DND-41 (cell line): ENCODE results near the gene AMPD1.

ENCODE experiments used
- ATAC-seq: fragments of 200-7000 bp; cut with Tn5 transposase; 3 replicates; pipeline ENCODE4 v1.9.1; 2021; ENCODE audit warnings: low read depth; ENCODE audit not compliant: insufficient read depth
- DNase-seq: peaks from one replicate; pipeline ENCODE4 v3.0.0-alpha.2; 2020
- H2AFZ ChIP-seq: 2 replicates; pipeline ENCODE4 v1.6.0; 2012; ENCODE audit warnings: low read depth, low read length
- H3K27ac ChIP-seq: 2 replicates; pipeline ENCODE4 v1.5.1; 2012; ENCODE audit warnings: low read length, inconsistent platforms
- H3K27me3 ChIP-seq: fragments of 200-600 bp; sonication (generic); 2 replicates; pipeline ENCODE4 v1.6.0; 2012; ENCODE audit warnings: low read length, mild to moderate bottlenecking, inconsistent platforms; ENCODE audit not compliant: insufficient read depth, poor library complexity
- H3K36me3 ChIP-seq: 2 replicates; pipeline ENCODE4 v1.5.1; 2012; ENCODE audit warnings: low read length, inconsistent platforms; ENCODE audit not compliant: insufficient read depth
- H3K4me1 ChIP-seq: 2 replicates; pipeline ENCODE4 v1.5.1; 2012; ENCODE audit warnings: mild to moderate bottlenecking, low read length; ENCODE audit not compliant: insufficient read depth
- H3K4me2 ChIP-seq: 2 replicates; pipeline ENCODE4 v1.6.0; 2012; ENCODE audit warnings: mild to moderate bottlenecking, moderate library complexity, low read length, inconsistent platforms; ENCODE audit not compliant: insufficient read depth
- H3K4me3 ChIP-seq, 2 experiments: fragments of 200-600 bp in 1 of 2; shearing (Covaris generic) in 1 of 2; 2 replicates each; pipeline ENCODE4 v1.5.1; 2012 to 2016; ENCODE audit warnings: inconsistent platforms in 2 of 2, low read length in 2 of 2, mild to moderate bottlenecking in 2 of 2, low read depth in 1 of 2, moderate library complexity in 1 of 2
- H3K79me2 ChIP-seq: 2 replicates; pipeline ENCODE4 v1.6.0; 2012; ENCODE audit warnings: low read length, inconsistent platforms; ENCODE audit not compliant: insufficient read depth
- H3K9ac ChIP-seq: 2 replicates; pipeline ENCODE4 v1.6.0; 2012; ENCODE audit warnings: low read depth, mild to moderate bottlenecking, inconsistent platforms, low read length, moderate library complexity
- H3K9me3 ChIP-seq: 2 replicates; pipeline ENCODE4 v1.5.1; 2012; ENCODE audit warnings: low read length, moderate library complexity, mild to moderate bottlenecking, inconsistent platforms; ENCODE audit not compliant: insufficient read depth, severe bottlenecking
- H4K20me1 ChIP-seq: 2 replicates; pipeline ENCODE4 v1.6.0; 2012; ENCODE audit warnings: low read length; ENCODE audit not compliant: insufficient read depth
- CTCF ChIP-seq: IDR thresholded peaks from 2 replicates; pipeline ENCODE4 v1.5.1; 2012; ENCODE audit warnings: borderline replicate concordance, low read length, moderate library complexity, mild to moderate bottlenecking; ENCODE audit not compliant: poor library complexity, severe bottlenecking; ENCODE audit errors: extremely low read depth
- EZH2 ChIP-seq: IDR thresholded peaks from 3 replicates; pipeline ENCODE4 v1.6.1; 2012; ENCODE audit warnings: borderline replicate concordance, low read depth, mild to moderate bottlenecking, moderate library complexity, low read length, inconsistent platforms; ENCODE audit not compliant: severe bottlenecking

AMPD1 gene

DNA sequence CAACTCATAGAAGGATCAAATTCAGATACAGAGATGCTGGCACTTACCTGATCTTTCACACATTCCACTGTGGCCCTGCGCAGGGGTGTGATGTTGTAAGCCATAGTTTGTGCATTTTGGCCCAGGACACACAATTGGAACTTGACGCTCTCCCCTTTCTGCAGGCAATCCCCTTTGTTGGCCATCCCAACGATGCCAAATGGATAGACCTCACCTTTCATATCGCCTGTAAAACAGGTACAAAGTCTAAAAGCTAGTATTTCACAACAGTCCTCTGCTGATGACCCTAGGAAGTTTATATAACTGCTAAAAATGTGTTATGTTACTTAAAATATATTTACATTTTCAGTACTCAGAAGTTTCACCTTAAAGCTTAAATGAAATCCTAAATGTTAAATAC lies 25.1 kb upstream of the AMPD1 start:
- no peaks in the 10 kb centered on the region for H3K9me3 ChIP-seq
- peaks cover 12% of the 10 kb centered on the region for H3K4me1 ChIP-seq
- TF ChIP-seq EZH2 (no peak), CTCF (no peak)
- H3K27ac ChIP-seq, result no peak overlapping the region
- no peak overlapping the region for H3K4me2 ChIP-seq
- no peak overlapping the region for H2AFZ ChIP-seq
- peaks cover 94% of the 10 kb centered on the region for H3K36me3 ChIP-seq
- H4K20me1 ChIP-seq, result peaks cover 8% of the 10 kb centered on the region; the same call in 1 of the 2 replicates
- ATAC-seq, result no peak
- no peak for DNase-seq
- H3K27me3 ChIP-seq, result no peaks in the 10 kb centered on the region
- no peak overlapping the region for H3K9ac ChIP-seq
- peaks cover 12% of the 10 kb centered on the region for H3K79me2 ChIP-seq
- H3K4me3 ChIP-seq, result no peak overlapping the region

GRCh38 chr1:114719424-114719787 lies 24.1 kb upstream of the AMPD1 start:
- DNase-seq (no peak), ATAC-seq (no peak)
- Histone ChIP-seq H2AFZ (no peak overlapping the region), H3K4me1 (peaks cover 23% of the 10 kb centered on the region), H3K79me2 (peaks cover 21% of the 10 kb centered on the region), H3K4me2 (no peak overlapping the region), H3K27ac (no peak overlapping the region), H4K20me1 (peaks cover 8% of the 10 kb centered on the region; the same call in 1 of the 2 replicates), H3K9me3 (no peaks in the 10 kb centered on the region), H3K9ac (no peak overlapping the region), H3K4me3 (no peak overlapping the region), H3K27me3 (no peaks in the 10 kb centered on the region), H3K36me3 (peaks cover 90% of the 10 kb centered on the region)
- no peak for TF ChIP-seq EZH2
- no peak for TF ChIP-seq CTCF

GRCh38 chr1:114718661-114719423 lies 23.5 kb upstream of the AMPD1 start:
- ATAC-seq (no peak), DNase-seq (no peak)
- H3K4me1 ChIP-seq, result peaks cover 24% of the 10 kb centered on the region
- peaks cover 8% of the 10 kb centered on the region; the same call in 1 of the 2 replicates for H4K20me1 ChIP-seq
- no peak overlapping the region for H3K27ac ChIP-seq
- H3K27me3 ChIP-seq, result no peaks in the 10 kb centered on the region
- no peak for TF ChIP-seq CTCF
- no peak for TF ChIP-seq EZH2
- no peak overlapping the region for H3K9ac ChIP-seq
- H3K4me2 ChIP-seq, result no peak overlapping the region
- peaks cover 90% of the 10 kb centered on the region for H3K36me3 ChIP-seq
- H3K9me3 ChIP-seq, result no peaks in the 10 kb centered on the region
- H2AFZ ChIP-seq, result no peak overlapping the region
- peaks cover 27% of the 10 kb centered on the region for H3K79me2 ChIP-seq
- H3K4me3 ChIP-seq, result no peak overlapping the region
